ENCODE results near the gene CAMK1G. TPM values are rescaled to one million over a fixed set of nuclear protein-coding genes. Genes with fewer than 3 reads are reported as not detected.

The CAMK1G gene
- total and polyA plus RNA-seq, 7 donors = 0.04 to 1.4 (median 0.46) TPM; not detected in 3

- intact Hi-C loops (cut with DNase I) = no loop called here
- WGBS, 3 donors = 15 to 25% (median 23%) methylated on average over 3 of the region's 3 CpGs
- TF ChIP-seq CTCF (IDR thresholded peaks at IDR 0.05) = no peak
- peaks cover 0 to 6% (median 0%) of the 10 kb centered on the region in 3 donors for H3K27me3 ChIP-seq (ENCODE audit: insufficient read depth in 3 of 3, low read length in 2 of 3)
- DNase-seq (no peak), ATAC-seq (no peak)
- H3K9me3 ChIP-seq = no peaks in the 10 kb centered on the region
- H3K27ac ChIP-seq = no peak overlapping the region
- H3K36me3 ChIP-seq (ENCODE audit: insufficient read depth in 1 of 2, low read depth in 1 of 2) = no peaks in the 10 kb centered on the region
- no peak overlapping the region for H3K4me3 ChIP-seq
- H3K4me1 ChIP-seq = no peaks in the 10 kb centered on the region
Measured at GRCh38 chr1:209547626-209548025, 35.9 kb upstream of the CAMK1G start.

GRCh38 chr1:209549443-209550205 is 33.9 kb upstream of the CAMK1G start:
- TF ChIP-seq CTCF (IDR thresholded peaks at IDR 0.05) = no peak
- Histone ChIP-seq H3K4me3 (no peak overlapping the region), H3K4me1 (no peaks in the 10 kb centered on the region), H3K36me3 (ENCODE audit: insufficient read depth in 1 of 2, low read depth in 1 of 2) (no peaks in the 10 kb centered on the region), H3K27ac (no peak overlapping the region), H3K27me3 (ENCODE audit: insufficient read depth in 3 of 3, low read length in 2 of 3) (peaks cover 0 to 10% (median 0%) of the 10 kb centered on the region in 3 donors), H3K9me3 (no peaks in the 10 kb centered on the region)
- WGBS, 3 donors = 37 to 51% (median 48%) methylated on average over 6 of the region's 6 CpGs
- ATAC-seq = no peak
- intact Hi-C loops (cut with DNase I) = no loop called here
- DNase-seq = no peak

GRCh38 chr1:209550519-209550918 is 33.0 kb upstream of the CAMK1G start:
- Histone ChIP-seq H3K9me3 (no peaks in the 10 kb centered on the region), H3K4me3 (no peak overlapping the region), H3K4me1 (no peaks in the 10 kb centered on the region), H3K36me3 (ENCODE audit: insufficient read depth in 1 of 2, low read depth in 1 of 2) (no peaks in the 10 kb centered on the region), H3K27me3 (ENCODE audit: insufficient read depth in 3 of 3, low read length in 2 of 3) (peaks cover 0 to 10% (median 0%) of the 10 kb centered on the region in 3 donors), H3K27ac (no peak overlapping the region)
- ATAC-seq (no peak), DNase-seq (no peak)
- intact Hi-C loops (cut with DNase I) = no loop called here
- no peak for TF ChIP-seq CTCF (IDR thresholded peaks at IDR 0.05)
- 90 to 97% (median 90%) methylated on average over 2 of the region's 2 CpGs for WGBS, 3 donors

GRCh38 chr1:209552406-209553264 is 30.9 kb upstream of the CAMK1G start:
- intact Hi-C loops (cut with DNase I) = no loop called here
- no peaks in the 10 kb centered on the region for H3K9me3 ChIP-seq
- H3K27me3 ChIP-seq (ENCODE audit: insufficient read depth in 3 of 3, low read length in 2 of 3) = peaks cover 0 to 10% (median 0%) of the 10 kb centered on the region in 3 donors
- H3K4me3 ChIP-seq = no peak overlapping the region
- no peak for TF ChIP-seq CTCF (IDR thresholded peaks at IDR 0.05)
- no peaks in the 10 kb centered on the region for H3K36me3 ChIP-seq (ENCODE audit: insufficient read depth in 1 of 2, low read depth in 1 of 2)
- no peaks in the 10 kb centered on the region for H3K4me1 ChIP-seq
- WGBS, 3 donors = 14 to 24% (median 22%) methylated on average over 5 of the region's 5 CpGs
- ATAC-seq = no peak
- DNase-seq = no peak
- no peak overlapping the region for H3K27ac ChIP-seq

All from psoas muscle (tissue), 8 donors.